GDM1 (cell line): Measurements from ENCODE around the gene CDH24.
"Not testable (repeated sequence)": the region's sequence is repeated elsewhere in the genome, so short reads cannot be mapped to it uniquely, and the experiment has no call there.

Source experiments
- DNase-seq: peaks from one replicate; lab custom pipeline; 2025; lab: John Stamatoyannopoulos, UW

CDH24 gene

GRCh38 chr14:23018107-23018506 lies 39.2 kb downstream of the CDH24 start:
- DNase-seq: no peak

- no peak for DNase-seq
These were observed 40.2 kb downstream of the CDH24 start for GRCh38 chr14:23017091-23017490.

DNA sequence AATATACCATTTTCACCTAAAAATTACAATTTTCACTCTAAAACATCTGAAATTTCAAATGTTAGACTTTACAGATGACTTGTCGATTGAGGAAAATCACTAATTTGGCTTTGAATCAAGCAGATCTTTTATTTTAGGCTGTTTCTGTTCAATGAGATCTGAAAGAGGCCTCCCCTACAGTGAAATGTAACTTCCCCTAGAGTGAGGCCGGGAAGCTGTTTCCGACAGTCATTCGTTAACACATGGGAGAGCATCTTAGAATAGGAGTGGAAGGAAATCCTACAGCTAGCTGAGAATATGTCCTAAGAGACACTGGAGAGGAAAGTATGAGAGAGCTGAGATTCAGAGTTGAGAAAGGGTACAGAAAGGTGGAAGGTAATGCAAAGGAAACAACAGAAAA lies 41.7 kb downstream of the CDH24 start:
- DNase-seq: no peak

- DNase-seq: not testable (repeated sequence)
These were observed 43.6 kb downstream of the CDH24 start for GRCh38 chr14:23013749-23014054.

- DNase-seq: no peak
These were observed 44.1 kb downstream of the CDH24 start for GRCh38 chr14:23013054-23013748.

GRCh38 chr14:23009939-23010726 lies 47.2 kb downstream of the CDH24 start, which contains the start of gene C14orf93:
Gene C14orf93 (minus strand): TSS chr14:23010143. CDS start chr14:22999023, 11,120 bp downstream.
- DNase-seq: peak; percentile 66

DNA sequence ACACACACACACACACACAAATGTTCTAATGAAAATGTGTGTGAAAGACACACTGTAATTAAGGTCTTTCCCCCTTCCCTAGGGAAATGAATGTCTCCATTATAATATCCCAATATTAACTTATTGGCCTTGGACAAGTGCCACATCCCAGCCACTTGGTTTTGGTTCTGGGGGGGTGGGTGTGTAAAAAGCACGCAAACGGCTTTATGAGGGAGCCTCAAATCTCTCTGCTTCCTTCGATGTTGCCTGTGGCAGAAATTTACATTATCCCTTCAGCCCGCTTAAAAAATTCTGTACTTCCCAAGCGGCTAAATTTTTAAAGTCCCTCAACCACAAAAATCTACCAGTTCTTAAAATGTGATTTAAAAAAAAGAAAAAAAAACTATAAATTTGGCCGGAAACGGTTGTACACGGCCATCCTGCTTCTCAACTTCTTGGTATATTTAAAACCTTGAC lies 47.8 kb downstream of the CDH24 start:
- DNase-seq: peak; percentile 49

GRCh38 chr14:23008831-23009230 lies 48.5 kb downstream of the CDH24 start:
- DNase-seq: peak; percentile 25

DNA sequence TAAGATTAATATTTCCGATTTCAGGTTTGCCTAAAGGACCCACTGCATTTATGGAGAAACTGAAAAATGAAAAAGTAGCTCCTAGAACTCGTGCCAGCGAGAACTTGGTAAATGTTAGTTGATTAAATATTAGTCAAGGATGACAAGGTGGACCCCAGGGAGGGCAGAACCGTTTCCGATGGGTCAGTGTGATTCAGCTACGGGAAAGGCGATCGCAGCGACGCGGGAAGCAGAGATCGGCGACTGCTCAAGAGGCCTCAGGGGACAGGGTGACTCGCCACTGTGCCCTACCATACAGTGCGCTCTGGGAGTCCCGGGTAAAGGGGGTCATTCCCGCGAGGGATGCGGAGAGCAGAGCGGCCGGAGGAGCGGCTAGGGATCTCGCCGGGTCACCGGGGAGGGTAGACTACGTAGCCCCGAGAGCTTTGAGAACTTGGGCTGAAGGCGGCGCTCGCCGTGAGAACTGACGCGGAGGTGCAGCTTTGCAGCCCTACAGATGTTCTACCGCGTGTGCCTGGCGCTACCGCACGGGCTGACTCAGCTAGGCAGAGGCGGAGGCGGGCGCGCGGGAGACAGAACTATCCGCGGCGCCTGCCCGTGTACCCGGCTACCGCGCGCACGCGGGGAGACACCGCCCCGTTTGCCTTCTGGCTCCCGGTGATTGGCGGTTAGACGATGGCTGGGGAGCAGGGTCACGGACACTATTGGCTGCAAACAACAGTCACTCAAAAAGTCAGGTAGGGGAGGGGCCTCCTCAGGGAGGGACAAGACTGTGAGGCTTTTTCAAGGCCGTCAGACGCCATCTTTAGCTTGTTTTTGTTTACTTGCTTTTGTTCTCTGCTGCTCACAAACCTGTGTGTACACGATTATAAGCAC lies 50.5 kb downstream of the CDH24 start:
- DNase-seq: peak; percentile 97

DNA sequence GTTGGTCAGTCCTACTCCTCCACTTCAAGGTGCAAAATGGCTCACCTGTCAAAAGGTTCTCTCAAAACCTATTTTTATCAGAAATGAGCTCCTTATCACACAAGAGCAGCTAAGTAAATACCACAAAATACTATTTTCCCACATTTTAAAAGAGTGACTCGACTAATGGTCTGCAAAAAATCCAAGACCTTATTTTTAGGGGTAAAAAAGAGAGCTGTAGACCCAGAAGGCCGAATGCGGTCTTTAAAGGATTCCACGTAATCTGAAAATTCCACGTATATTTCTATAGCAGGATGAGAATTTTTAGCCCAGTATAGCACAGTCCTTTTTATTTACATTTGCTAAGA lies 51.2 kb downstream of the CDH24 start:
- DNase-seq: no peak

GRCh38 chr14:23005451-23006187 lies 51.7 kb downstream of the CDH24 start:
- DNase-seq: no peak

DNA sequence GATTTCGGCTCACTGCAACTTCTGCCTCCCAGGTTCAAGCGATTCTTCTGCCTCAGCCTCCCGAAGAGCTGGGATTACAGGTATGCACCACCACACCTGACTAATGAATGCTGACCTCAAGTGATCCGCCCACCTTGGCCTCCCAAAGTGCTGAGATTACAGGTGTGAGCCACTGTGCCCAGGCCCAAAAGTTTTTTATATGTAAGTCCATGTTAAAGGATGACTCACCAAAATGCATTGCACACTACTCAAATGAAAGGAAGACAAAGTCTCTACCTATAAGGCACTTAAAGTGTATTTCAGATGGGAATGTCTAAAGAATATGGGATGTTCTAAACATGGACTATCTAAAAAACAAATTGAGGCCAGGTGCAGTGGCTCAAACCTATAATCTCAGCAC lies 53.0 kb downstream of the CDH24 start:
- DNase-seq: not testable (repeated sequence)

DNA sequence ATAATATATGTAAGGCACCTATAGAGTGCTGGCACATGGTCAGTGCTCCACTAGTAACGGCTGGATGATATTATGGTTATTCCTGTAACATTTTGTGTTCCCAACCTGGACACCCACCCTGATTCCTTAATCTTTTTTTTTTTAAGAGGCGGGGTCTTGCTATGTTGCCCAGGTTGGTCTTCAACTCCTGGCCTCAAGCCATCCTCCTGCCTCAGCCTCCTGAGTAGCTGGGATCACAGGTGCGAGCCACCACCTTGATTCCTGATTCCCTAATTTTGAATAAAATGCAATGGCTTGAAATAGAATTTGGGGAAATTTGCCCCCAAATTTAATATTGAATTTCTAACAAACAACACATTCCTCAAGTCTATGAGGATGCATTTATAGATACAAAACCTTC lies 54.7 kb downstream of the CDH24 start:
- no peak for DNase-seq

DNA sequence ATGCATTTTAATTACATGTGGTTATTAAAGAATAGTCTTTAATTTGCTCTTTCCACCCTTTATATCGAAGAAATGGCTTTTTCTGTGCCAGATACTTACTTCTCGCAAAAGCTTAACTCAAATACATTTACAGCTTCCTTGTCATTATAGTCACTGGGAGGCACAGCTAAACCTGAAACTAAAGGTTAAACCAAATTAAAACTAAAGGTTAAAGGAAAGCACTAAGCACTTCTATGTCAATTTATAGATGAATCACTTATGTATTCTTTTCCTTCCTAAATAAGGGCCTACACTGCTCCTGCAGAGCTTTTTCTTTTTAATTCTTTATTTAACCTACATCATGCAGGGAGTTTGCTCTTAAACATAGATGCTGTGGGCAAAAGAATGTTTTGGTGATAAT lies 56.5 kb downstream of the CDH24 start:
- DNase-seq: no peak

- no peak for DNase-seq
These were observed 58.8 kb downstream of the CDH24 start for GRCh38 chr14:22998329-22999012.

DNA sequence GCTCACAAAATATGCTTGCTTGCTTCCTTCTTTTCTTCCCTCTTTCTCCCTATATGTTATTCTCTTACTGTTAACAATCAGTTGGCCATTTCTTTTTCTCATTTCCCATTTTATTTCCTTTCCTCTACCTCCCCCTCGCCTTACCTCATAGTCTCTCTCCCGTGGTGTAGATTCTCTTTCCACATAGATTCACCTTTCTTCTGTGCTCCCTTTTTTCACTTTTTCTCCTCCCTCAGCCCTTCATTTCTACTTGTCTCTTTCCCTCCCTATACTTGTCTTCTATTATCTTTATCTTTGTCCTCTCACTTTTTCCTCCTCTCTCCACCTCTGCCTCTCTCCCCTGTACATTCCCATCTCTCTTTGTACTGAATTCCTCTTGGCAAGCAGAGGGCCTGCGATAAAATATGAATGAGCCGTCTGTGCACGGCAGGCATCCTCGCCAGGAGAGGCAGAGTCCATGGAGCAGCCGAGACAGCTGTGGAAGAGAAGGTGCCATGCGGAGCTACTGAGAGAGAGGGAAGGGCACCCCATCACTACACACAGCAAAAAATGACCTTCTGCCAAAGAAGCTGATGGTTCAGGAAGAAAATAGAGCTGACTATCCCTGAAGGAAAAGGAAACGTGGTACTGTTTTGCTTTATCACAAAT lies 59.5 kb downstream of the CDH24 start:
- no peak for DNase-seq
